CD4-positive, alpha-beta T cell (primary cell): ENCODE data around the gene HACD1. TPM values are rescaled to one million over a fixed set of nuclear protein-coding genes. Genes with fewer than 3 reads are reported as not detected.
A peak's percentile ranks its signal among the peaks of the same experiment; 100 is the strongest.

Experiments used
- ATAC-seq: fragments of 200-7000 bp; cut with Tn5 transposase; one replicate; pipeline ENCODE4 v1.10.0; 2022; ENCODE audit warnings: mild to moderate bottlenecking; ENCODE audit not compliant: poor library complexity
- CTCF ChIA-PET: fragments of 350-600 bp; sonication (Branson Sonifier 250); formaldehyde crosslinking; loops from one replicate; lab custom pipeline; 2021; ENCODE audit warnings: antibody characterized with exemption, inconsistent platforms; lab: Charles Lee
- POLR2A ChIA-PET: fragments of 350-600 bp; sonication (Branson Sonifier 250); formaldehyde crosslinking; loops from one replicate; lab custom pipeline; 2021; ENCODE audit warnings: antibody characterized with exemption, inconsistent platforms; lab: Charles Lee
- DNase-seq, 14 experiments: peaks; one replicate each; pipeline ENCODE4 v3.0.0-alpha.2; 2013 to 2020; ENCODE audit warnings: mixed read lengths in 2 of 14
- H3K27ac ChIP-seq, 2 donors: one replicate each; pipeline versions ENCODE4 v1.5.1 to v1.7.0; 2013; ENCODE audit warnings: low read length in 2 of 2, low read depth in 1 of 2, mild to moderate bottlenecking in 1 of 2
- H3K27me3 ChIP-seq, 2 experiments: 1 replicate in 1 of 2; 2 replicates in 1 of 2; pipeline versions ENCODE4 v1.6.1 to v1.7.0; 2013; ENCODE audit warnings: low read length in 2 of 2, control low read depth in 1 of 2, mild to moderate bottlenecking in 1 of 2, moderate library complexity in 1 of 2; ENCODE audit not compliant: insufficient read depth in 2 of 2, control insufficient read depth in 1 of 2
- H3K36me3 ChIP-seq: one replicate; pipeline ENCODE4 v1.6.1; 2013; ENCODE audit warnings: low read length, control low read depth; ENCODE audit not compliant: insufficient read depth
- H3K4me1 ChIP-seq: one replicate; pipeline ENCODE4 v1.6.1; 2013; ENCODE audit warnings: low read length, control low read depth; ENCODE audit not compliant: insufficient read depth
- H3K4me3 ChIP-seq: one replicate; pipeline ENCODE4 v1.5.1; 2013; ENCODE audit warnings: mild to moderate bottlenecking, low read length, moderate library complexity
- H3K9me3 ChIP-seq, 2 experiments: 1 replicate in 1 of 2; 2 replicates in 1 of 2; pipeline versions ENCODE4 v1.6.1 to v1.7.0; 2013; ENCODE audit warnings: low read length in 2 of 2, mild to moderate bottlenecking in 2 of 2, control low read depth in 1 of 2, moderate library complexity in 1 of 2; ENCODE audit not compliant: control insufficient read depth in 1 of 2, insufficient read depth in 1 of 2
- H3K27ac Mint-ChIP-seq: one replicate; pipeline ENCODE4 v1.8.0; 2020; ENCODE audit warnings: mixed read lengths
- H3K27me3 Mint-ChIP-seq: one replicate; pipeline ENCODE4 v1.8.0; 2021; ENCODE audit warnings: mixed read lengths
- H3K36me3 Mint-ChIP-seq: one replicate; pipeline ENCODE4 v1.8.0; 2021; ENCODE audit warnings: low read depth, mixed read lengths
- H3K4me1 Mint-ChIP-seq: one replicate; pipeline ENCODE4 v1.8.0; 2021; ENCODE audit warnings: low read depth, mixed read lengths
- H3K4me3 Mint-ChIP-seq: one replicate; pipeline ENCODE4 v1.8.0; 2020; ENCODE audit warnings: mild to moderate bottlenecking, mixed read lengths
- H3K9me3 Mint-ChIP-seq: one replicate; pipeline ENCODE4 v1.8.0; 2020; ENCODE audit warnings: mixed read lengths
- CTCF ChIP-seq: fragments of 200-600 bp; IDR thresholded peaks from one replicate; pipeline ENCODE4 v1.8.0; 2022; ENCODE audit warnings: antibody characterized with exemption, mild to moderate bottlenecking
- intact Hi-C, 2 experiments: fragments of 100-400 bp; cut with DNase I in 1 of 2; cut with micrococcal nuclease in 1 of 2; formaldehyde crosslinking; loops; one replicate each; pipeline versions ENCODE4 v1.15.1 to v1.9.0; 2023 to 2025; cut with DNase I, micrococcal nuclease
- total RNA-seq, 174 experiments: library from RNA in 2 of 174; stranded (reverse) in 2 of 174; gene quantifications; one replicate each; pipeline ENCODE4 v1.2.3 and lab custom pipeline; 2021 to 2026

The HACD1 gene
- total RNA-seq, 2 experiments from 2014 or later: 0.75 to 0.77 TPM

DNA sequence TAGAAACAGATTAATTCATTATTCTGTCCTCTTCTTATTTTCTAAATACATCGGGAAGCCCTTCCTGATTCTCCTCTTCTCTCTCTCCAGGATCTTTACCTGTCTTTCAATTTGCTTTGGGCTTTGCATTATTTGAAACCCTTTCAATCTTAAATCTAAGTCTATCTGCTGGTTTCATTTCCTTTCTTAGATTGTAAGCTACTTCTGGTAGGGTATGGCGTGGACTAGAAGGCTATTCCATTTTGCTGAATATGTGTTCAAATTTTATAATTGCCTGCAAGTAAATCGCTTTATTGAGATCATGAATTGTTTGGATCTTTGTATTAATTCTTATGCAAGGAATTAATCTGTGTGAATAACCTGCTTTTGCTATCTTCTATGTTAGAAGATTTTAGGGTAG lies 37.8 kb upstream of the HACD1 start:
- ChIA-PET POLR2A (interaction anchor here (2.7 kb wide), 1 partner anchor 10 kb away, joined by 19 read pairs; the partner anchor contains the start of gene STAM), CTCF (no interaction called here)
- TF ChIP-seq CTCF: no peak
- Histone ChIP-seq H3K27me3 (no peaks in the 10 kb centered on the region), H3K4me3 (no peak overlapping the region), H3K4me1 (peaks cover 10% of the 10 kb centered on the region), H3K36me3 (peaks cover 15% of the 10 kb centered on the region), H3K27ac (no peak overlapping the region), H3K9me3 (peaks cover 0 to 14% of the 10 kb centered on the region in 2 experiments)
- ATAC-seq: no peak
- Mint-ChIP-seq H3K4me3 (no peak overlapping the region), H3K9me3 (peaks cover 3% of the 10 kb centered on the region), H3K4me1 (peaks cover 80% of the 10 kb centered on the region), H3K27ac (peak overlapping the region; percentile 61), H3K27me3 (no peaks in the 10 kb centered on the region), H3K36me3 (peaks cover 71% of the 10 kb centered on the region)
- intact Hi-C loops: no loop called here
- DNase-seq: no peak

DNA sequence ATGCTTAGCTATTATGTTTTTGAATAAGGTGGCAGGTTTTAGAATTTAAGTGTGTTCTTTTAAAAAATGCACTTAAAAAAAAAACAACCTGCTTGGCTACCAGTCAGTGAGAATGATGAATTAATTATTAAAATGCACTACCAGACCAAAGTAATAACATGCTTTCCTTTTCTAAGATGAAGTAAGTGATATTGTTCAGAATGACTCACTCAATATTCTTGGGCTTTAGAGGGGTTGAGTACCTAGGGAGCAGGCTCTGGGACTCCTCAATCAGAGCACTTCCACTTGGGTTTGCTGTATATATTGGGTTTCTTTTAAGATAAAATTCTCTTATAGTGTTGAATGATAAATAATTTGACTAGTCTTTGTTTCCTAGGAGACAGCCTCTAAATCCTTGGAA lies 35.4 kb upstream of the HACD1 start:
- intact Hi-C loops: loop anchor here in 1 of 2 experiments (5.0 kb wide), 1 partner anchor 45 kb away; no protein-coding TSS in a partner anchor
- Mint-ChIP-seq H3K27me3 (no peaks in the 10 kb centered on the region), H3K4me1 (peaks cover 90% of the 10 kb centered on the region), H3K9me3 (peaks cover 3% of the 10 kb centered on the region), H3K27ac (no peak overlapping the region), H3K36me3 (peaks cover 75% of the 10 kb centered on the region), H3K4me3 (no peak overlapping the region)
- Histone ChIP-seq H3K4me1 (peaks cover 17% of the 10 kb centered on the region), H3K27me3 (no peaks in the 10 kb centered on the region), H3K36me3 (peaks cover 15% of the 10 kb centered on the region), H3K27ac (no peak overlapping the region), H3K9me3 (peaks cover 0 to 14% of the 10 kb centered on the region in 2 experiments), H3K4me3 (no peak overlapping the region)
- ChIA-PET CTCF (interaction anchor here (1.0 to 1.3 kb wide), 2 partner anchors 8 to 9 kb away, joined by 3 read pairs; partner anchors contain the start of gene STAM), POLR2A (interaction anchor here (0.6 to 1.3 kb wide), 4 partner anchors 8 to 223 kb away, joined by 3 read pairs; partner anchors contain the start of gene STAM)
- TF ChIP-seq CTCF: no peak
- no peak for ATAC-seq
- DNase-seq: no peak

- Histone ChIP-seq H3K4me1 (peaks cover 21% of the 10 kb centered on the region), H3K27ac (no peak overlapping the region), H3K9me3 (peaks cover 0 to 14% of the 10 kb centered on the region in 2 experiments), H3K27me3 (no peaks in the 10 kb centered on the region), H3K36me3 (peaks cover 15% of the 10 kb centered on the region), H3K4me3 (no peak overlapping the region)
- no peak for DNase-seq
- H3K4me3 Mint-ChIP-seq: no peak overlapping the region
- peak overlapping the region; percentile 84 for H3K27ac Mint-ChIP-seq
- H3K27me3 Mint-ChIP-seq: no peaks in the 10 kb centered on the region
- TF ChIP-seq CTCF: no peak
- peaks cover 90% of the 10 kb centered on the region for H3K4me1 Mint-ChIP-seq
- peaks cover 3% of the 10 kb centered on the region for H3K9me3 Mint-ChIP-seq
- POLR2A ChIA-PET: interaction anchor here (1.3 kb wide), 1 partner anchor 15 kb away, joined by 3 read pairs; no protein-coding TSS in a partner anchor
- H3K36me3 Mint-ChIP-seq: peaks cover 75% of the 10 kb centered on the region
- CTCF ChIA-PET: no interaction called here
- no peak for ATAC-seq
- intact Hi-C loops: loop anchor here in 1 of 2 experiments (5.0 kb wide), 1 partner anchor 45 kb away; no protein-coding TSS in a partner anchor
These were observed 34.7 kb upstream of the HACD1 start for GRCh38 chr10:17651896-17652295.
